PC-3 (cell line): ENCODE data around the gene AKAP13. TPM values are rescaled to one million over a fixed set of nuclear protein-coding genes. Genes with fewer than 3 reads are reported as not detected.

Experiments used
- ATAC-seq: fragments of 200-7000 bp; cut with Tn5 transposase; 2 replicates; pipeline ENCODE4 v1.9.1; 2020; ENCODE audit warnings: mild to moderate bottlenecking, moderate library complexity
- BruUV-seq: library from RNA; stranded (reverse); fragments of 400-500 nt; replicated peaks from 2 replicates; lab custom pipeline; 2021; lab: Mats Ljungman, UMichigan
- CTCF ChIA-PET: fragments of 300-600 bp; sonication (Branson Sonifier 250); formaldehyde crosslinking; loops from one replicate; lab custom pipeline; 2022; ENCODE audit warnings: antibody characterized with exemption; lab: Charles Lee
- POLR2A ChIA-PET: fragments of 300-600 bp; sonication (Branson Sonifier 250); formaldehyde crosslinking; loops from one replicate; lab custom pipeline; 2022; ENCODE audit warnings: antibody characterized with exemption; ENCODE audit not compliant: unreplicated experiment; lab: Charles Lee
- DNase-seq: peaks from one replicate; pipeline ENCODE4 v3.0.0-alpha.2; 2015
- H2AFZ ChIP-seq: fragments of 300-600 bp; sonication (generic); 2 replicates; pipeline ENCODE4 v1.6.0; 2016; ENCODE audit warnings: antibody characterized with exemption, low read length
- H3F3A ChIP-seq: fragments of 300-600 bp; sonication (generic); one replicate; pipeline ENCODE4 v1.6.0; 2017; ENCODE audit warnings: antibody characterized with exemption, low read length, control low read depth, mild to moderate bottlenecking; ENCODE audit not compliant: unreplicated experiment
- H3K27ac ChIP-seq: fragments of 300-600 bp; sonication (generic); 2 replicates; pipeline ENCODE4 v1.5.1; 2016; ENCODE audit warnings: mild to moderate bottlenecking, low read length
- H3K27me3 ChIP-seq: fragments of 300-600 bp; sonication (generic); 2 replicates; pipeline ENCODE4 v1.6.1; 2016; ENCODE audit warnings: low read length, mixed read lengths
- H3K36me3 ChIP-seq: fragments of 300-600 bp; sonication (generic); 2 replicates; pipeline ENCODE4 v1.6.1; 2016; ENCODE audit warnings: low read depth, mixed run types, low read length, mixed read lengths
- H3K4me1 ChIP-seq: fragments of 300-600 bp; sonication (generic); 2 replicates; pipeline ENCODE4 v1.5.1; 2016; ENCODE audit warnings: low read length; ENCODE audit not compliant: insufficient read depth
- H3K4me2 ChIP-seq: fragments of 300-600 bp; sonication (generic); 2 replicates; pipeline ENCODE4 v1.6.0; 2016; ENCODE audit warnings: low read length
- H3K4me3 ChIP-seq: fragments of 300-600 bp; sonication (generic); 2 replicates; pipeline ENCODE4 v1.5.1; 2016; ENCODE audit warnings: mild to moderate bottlenecking, low read length, mixed read lengths
- H3K79me2 ChIP-seq: fragments of 300-600 bp; sonication (generic); 2 replicates; pipeline ENCODE4 v1.6.1; 2017; ENCODE audit warnings: low read length, mixed read lengths
- H3K9ac ChIP-seq: fragments of 300-600 bp; sonication (generic); 2 replicates; pipeline ENCODE4 v1.6.0; 2016; ENCODE audit warnings: mild to moderate bottlenecking, low read length
- H3K9me2 ChIP-seq: fragments of 300-600 bp; sonication (generic); replicated peaks from 2 replicates; pipeline ENCODE4 v1.6.1; 2016; ENCODE audit warnings: mixed run types, low read length, mixed read lengths
- H3K9me3 ChIP-seq: fragments of 300-600 bp; sonication (generic); 2 replicates; pipeline ENCODE4 v1.6.1; 2016; ENCODE audit warnings: low read length, mixed read lengths
- H4K20me1 ChIP-seq: fragments of 300-600 bp; sonication (generic); 2 replicates; pipeline ENCODE4 v1.6.1; 2016; ENCODE audit warnings: low read length, mixed read lengths
- EZH2 ChIP-seq: fragments of 300-600 bp; sonication (generic); IDR thresholded peaks from one replicate; pipeline ENCODE4 v1.6.1; 2017; ENCODE audit warnings: antibody characterized with exemption, mild to moderate bottlenecking, low read length; ENCODE audit not compliant: unreplicated experiment
- EZH2phosphoT487 ChIP-seq: fragments of 300-600 bp; sonication (generic); IDR thresholded peaks from 2 replicates; pipeline ENCODE4 v1.6.1; 2018; ENCODE audit warnings: mild to moderate bottlenecking, antibody characterized with exemption, low read length, borderline replicate concordance
- intact Hi-C: fragments of 100-400 bp; cut with micrococcal nuclease; formaldehyde crosslinking; loops from 2 replicates; pipeline ENCODE4 v1.9.0; 2023
- total RNA-seq: library from RNA; depleted of rRNA; stranded (reverse); fragments of >200 nt; gene quantifications from 2 replicates; pipeline ENCODE4 v1.2.3, GENCODE V29; 2014
- TF ChIP-seq, protein P1 (sequence below): fragments of 300-600 bp; sonication (generic); conservative IDR thresholded peaks from 2 replicates; pipeline ENCODE4 v1.5.1; 2017; ENCODE audit warnings: antibody characterized with exemption, low read depth, mild to moderate bottlenecking, low read length

Gene AKAP13
- total RNA-seq, 1 experiment from 2014 or later, result 36.8 TPM

DNA sequence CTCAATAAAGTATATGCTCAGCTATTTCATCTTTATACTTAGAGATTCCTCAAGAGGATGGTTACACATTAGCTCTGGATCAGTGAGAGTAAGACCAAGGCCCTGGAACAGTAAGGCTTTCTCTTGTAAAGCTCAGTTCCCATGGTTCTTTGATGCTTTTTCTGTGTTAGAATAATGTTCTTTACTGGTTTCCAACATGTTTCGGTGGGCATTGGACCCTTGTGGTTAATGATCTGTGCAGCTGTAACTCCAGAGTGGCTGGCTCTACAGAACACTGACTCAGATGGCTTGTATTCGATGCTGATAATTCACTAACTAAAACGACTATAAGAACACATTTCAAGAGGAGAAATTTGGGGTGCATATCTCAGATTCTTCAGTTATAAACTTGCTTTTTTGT is 114.7 kb downstream of the AKAP13 start:
- POLR2A ChIA-PET, result no interaction called here

DNA sequence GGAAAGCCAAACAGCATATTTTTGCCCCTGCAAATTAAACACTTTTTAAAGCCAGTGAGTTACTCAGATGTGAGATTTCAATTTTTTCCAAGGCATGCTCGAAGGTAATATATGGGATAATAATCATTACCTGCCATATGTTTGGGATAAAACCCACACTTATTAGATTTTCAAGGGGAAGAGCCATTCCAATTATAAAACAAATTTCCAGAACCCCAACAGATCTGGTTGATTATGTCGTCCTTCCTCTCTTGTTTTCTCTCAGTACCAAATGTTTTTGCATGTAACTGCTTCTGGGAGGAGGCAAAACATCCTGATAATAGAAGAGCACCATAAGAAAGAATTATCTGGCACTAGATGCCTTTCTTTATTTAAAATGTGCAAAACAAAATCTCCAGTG is 115.1 kb downstream of the AKAP13 start:
- peak overlapping the region; percentile 97; the same call in 1 of the 2 replicates for H3K27ac ChIP-seq
- POLR2A ChIA-PET, result no interaction called here
- ATAC-seq, result no peak

More for the DNA sequence above, 114.7 kb downstream of the AKAP13 start:
- Histone ChIP-seq H2AFZ (no peak overlapping the region), H3K36me3 (no peaks in the 10 kb centered on the region), H3K4me1 (peaks cover 32% of the 10 kb centered on the region), H3K27me3 (no peaks in the 10 kb centered on the region), H3K9me2 (no peaks in the 10 kb centered on the region), H3K79me2 (peaks cover 61% of the 10 kb centered on the region), H3K9ac (peak overlapping the region; percentile 46), H4K20me1 (no peaks in the 10 kb centered on the region), H3K4me2 (peak overlapping the region; percentile 73), H3K4me3 (no peak overlapping the region), H3K9me3 (no peaks in the 10 kb centered on the region), H3F3A (peaks cover 3% of the 10 kb centered on the region), H3K27ac (peak overlapping the region; percentile 97)
- intact Hi-C loops, result no loop called here
- CTCF ChIA-PET, result no interaction called here
- TF ChIP-seq EZH2phosphoT487 (no peak), EZH2 (no peak)
- TF ChIP-seq, protein P1, sequence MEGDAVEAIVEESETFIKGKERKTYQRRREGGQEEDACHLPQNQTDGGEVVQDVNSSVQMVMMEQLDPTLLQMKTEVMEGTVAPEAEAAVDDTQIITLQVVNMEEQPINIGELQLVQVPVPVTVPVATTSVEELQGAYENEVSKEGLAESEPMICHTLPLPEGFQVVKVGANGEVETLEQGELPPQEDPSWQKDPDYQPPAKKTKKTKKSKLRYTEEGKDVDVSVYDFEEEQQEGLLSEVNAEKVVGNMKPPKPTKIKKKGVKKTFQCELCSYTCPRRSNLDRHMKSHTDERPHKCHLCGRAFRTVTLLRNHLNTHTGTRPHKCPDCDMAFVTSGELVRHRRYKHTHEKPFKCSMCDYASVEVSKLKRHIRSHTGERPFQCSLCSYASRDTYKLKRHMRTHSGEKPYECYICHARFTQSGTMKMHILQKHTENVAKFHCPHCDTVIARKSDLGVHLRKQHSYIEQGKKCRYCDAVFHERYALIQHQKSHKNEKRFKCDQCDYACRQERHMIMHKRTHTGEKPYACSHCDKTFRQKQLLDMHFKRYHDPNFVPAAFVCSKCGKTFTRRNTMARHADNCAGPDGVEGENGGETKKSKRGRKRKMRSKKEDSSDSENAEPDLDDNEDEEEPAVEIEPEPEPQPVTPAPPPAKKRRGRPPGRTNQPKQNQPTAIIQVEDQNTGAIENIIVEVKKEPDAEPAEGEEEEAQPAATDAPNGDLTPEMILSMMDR, result no peak
- ATAC-seq (no peak), DNase-seq (no peak)
- BruUV-seq, result no TSS peak

GRCh38 chr15:85496151-85496550 is 115.7 kb downstream of the AKAP13 start:
- peaks cover 40% of the 10 kb centered on the region for H3K4me1 ChIP-seq
- H3K9ac ChIP-seq, result no peak overlapping the region
- H3K79me2 ChIP-seq, result peaks cover 63% of the 10 kb centered on the region
- H3K27ac ChIP-seq, result no peak overlapping the region
- H2AFZ ChIP-seq, result no peak overlapping the region
- peaks cover 3% of the 10 kb centered on the region for H3F3A ChIP-seq
- no peaks in the 10 kb centered on the region for H4K20me1 ChIP-seq
- no peak for ATAC-seq
- intact Hi-C loops, result no loop called here
- no peak for TF ChIP-seq EZH2phosphoT487
- TF ChIP-seq, protein P1, result no peak
- no peak for TF ChIP-seq EZH2
- DNase-seq, result no peak
- no peaks in the 10 kb centered on the region for H3K36me3 ChIP-seq
- H3K9me3 ChIP-seq, result no peaks in the 10 kb centered on the region
- no peak overlapping the region for H3K4me2 ChIP-seq
- no peak overlapping the region for H3K4me3 ChIP-seq
- BruUV-seq, result no TSS peak
- POLR2A ChIA-PET, result interaction anchor here (0.6 kb wide), 1 partner anchor 30 kb away, joined by 4 read pairs; no protein-coding TSS in a partner anchor
- H3K27me3 ChIP-seq, result no peaks in the 10 kb centered on the region
- CTCF ChIA-PET, result no interaction called here
- H3K9me2 ChIP-seq, result no peaks in the 10 kb centered on the region

More for the DNA sequence above, 115.1 kb downstream of the AKAP13 start:
- Histone ChIP-seq H3K4me1 (peaks cover 36% of the 10 kb centered on the region), H3K4me3 (no peak overlapping the region), H3K27me3 (no peaks in the 10 kb centered on the region), H3F3A (peaks cover 3% of the 10 kb centered on the region), H3K4me2 (no peak overlapping the region), H2AFZ (no peak overlapping the region), H4K20me1 (no peaks in the 10 kb centered on the region), H3K9me3 (no peaks in the 10 kb centered on the region), H3K79me2 (peaks cover 59% of the 10 kb centered on the region), H3K9me2 (no peaks in the 10 kb centered on the region), H3K36me3 (no peaks in the 10 kb centered on the region), H3K9ac (no peak overlapping the region)
- BruUV-seq, result no TSS peak
- no peak for DNase-seq
- CTCF ChIA-PET, result no interaction called here
- TF ChIP-seq EZH2 (no peak), EZH2phosphoT487 (no peak)
- TF ChIP-seq, protein P1, result no peak
- intact Hi-C loops, result no loop called here
